Stimulated activated CD8-positive, alpha-beta memory T cell treated with anti-CD3 and anti-CD28 coated beads, Interleukin-7, amount 100 ng/mL, for 4 hours (primary cell): ENCODE results near the gene ASTN2.

ENCODE experiments used
- DNase-seq, 2 donors: peaks; one replicate each; pipeline ENCODE4 v3.0.0-alpha.2; 2020; ENCODE audit warnings: low read depth in 2 of 2

The ASTN2 gene

DNA sequence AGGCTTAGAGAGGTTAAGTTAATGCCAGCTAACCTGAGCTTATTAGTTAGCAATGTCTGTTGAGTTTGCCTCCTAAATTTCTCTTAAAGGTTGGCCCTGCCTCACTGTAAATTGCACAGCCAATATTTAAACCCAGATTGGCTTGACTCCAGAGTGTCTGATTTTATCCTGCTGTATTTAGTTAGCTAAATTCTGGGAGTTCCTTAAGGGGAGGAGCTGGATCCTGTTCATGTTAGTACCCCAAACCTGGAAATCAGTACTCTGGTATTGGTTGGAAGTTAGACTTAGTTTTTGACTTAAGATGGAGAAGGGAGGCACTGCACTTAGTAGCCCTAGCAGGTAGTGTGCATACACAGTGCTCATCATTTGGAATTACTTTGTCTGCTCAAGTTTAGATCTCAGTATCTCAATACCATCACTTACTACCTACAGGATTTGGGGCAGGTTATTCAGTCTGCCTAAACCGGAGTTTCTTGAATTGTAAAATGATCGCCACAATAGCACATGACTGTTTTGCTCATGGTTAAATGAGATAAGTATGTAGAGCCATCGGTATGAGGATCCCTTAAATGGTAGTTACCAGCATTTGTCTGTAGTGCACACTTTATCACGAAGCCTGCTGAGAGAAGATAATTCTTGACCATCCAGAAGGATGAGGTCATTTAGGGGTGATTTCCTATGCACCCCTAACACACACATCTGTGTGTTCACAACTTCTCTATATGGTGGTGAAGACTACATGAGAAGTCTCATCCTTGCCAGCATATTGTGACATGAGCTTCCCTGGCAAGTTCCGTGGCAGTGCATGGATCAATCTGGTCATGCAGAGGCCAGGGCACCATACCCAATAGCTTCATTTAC lies 992.5 kb downstream of the ASTN2 start:
- DNase-seq = no peak

DNA sequence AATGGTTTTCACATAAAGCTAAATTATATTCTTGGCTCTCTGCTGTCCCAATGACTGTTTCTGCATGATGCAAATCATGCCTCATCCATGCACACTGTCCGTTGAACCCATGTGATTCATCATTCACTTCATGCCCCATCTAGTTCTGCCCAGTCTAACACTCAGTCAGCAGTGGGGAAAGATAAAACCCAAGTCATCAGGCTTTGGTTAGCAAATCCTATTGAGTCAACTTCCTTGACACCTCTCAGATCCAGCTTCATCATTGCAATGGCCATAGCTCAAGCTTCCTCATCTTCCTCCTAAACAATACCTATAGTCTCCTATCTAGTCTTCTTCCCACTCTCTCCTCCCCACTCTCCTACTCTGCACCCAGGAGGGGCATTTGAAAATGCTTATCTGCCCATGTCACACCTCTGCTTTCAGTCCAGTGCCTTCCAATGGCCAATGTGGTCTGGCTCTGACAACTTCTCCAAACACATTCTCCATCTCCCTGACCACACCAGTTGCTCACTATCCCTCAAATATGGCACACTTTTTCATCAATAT lies 993.8 kb downstream of the ASTN2 start:
- DNase-seq = no peak

DNA sequence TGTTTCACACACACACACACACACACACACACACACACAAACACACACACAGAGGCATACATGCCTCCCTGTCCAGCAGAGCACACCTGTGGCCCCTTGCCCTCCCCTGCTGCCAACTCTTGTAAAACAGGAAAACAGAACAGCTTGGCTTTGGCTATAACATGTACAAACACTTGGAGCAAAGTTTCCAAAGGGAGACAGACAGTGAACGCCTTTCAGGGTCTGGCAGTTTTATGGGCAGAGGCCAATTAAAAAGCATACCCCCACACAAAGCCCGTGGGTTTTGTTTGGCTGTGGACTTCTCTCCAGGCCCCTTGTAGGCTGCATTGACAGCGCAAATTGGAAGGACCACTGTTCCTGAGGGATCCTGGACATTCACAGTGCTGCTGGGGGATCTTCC lies 995.7 kb downstream of the ASTN2 start:
- DNase-seq = no peak

DNA sequence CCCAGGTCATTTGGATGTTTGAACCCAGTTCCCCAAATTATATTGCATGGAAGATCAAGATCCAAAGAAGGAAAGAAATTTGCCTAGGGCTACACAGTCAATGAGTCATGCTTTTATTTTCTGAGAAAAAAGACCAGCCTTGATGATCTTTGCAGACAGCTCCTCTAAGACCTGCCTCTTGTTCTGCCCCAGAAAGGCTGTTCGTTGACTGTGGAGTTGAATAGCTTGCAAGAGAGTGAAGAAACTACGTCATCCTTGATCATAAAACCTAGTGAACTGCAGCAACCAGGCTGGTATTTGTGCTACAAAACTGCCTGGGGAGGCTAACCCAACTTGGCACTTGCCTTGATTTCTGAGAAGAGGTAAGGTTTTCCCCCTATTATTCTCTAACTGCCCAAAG lies 997.4 kb downstream of the ASTN2 start:
- no peak for DNase-seq

DNA sequence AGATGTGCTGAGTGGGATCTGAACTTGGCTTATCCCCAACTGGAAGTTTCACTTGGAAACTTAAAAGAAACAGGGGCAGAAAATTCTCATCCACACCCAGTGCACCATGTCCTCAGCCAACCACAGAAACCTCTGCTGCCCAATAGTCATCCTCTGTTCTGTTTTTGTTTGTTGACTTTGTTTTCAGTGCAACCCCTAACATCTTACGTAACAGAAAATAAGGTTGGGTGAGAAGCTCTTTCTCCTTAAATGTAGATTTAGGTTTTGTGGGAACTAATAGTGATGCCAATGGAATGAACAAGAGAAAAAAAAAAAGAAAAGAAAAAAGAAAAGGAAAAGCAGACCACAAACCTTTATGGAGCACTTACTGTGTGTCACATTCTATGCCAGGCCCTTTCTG lies 998.4 kb downstream of the ASTN2 start:
- no peak for DNase-seq

DNA sequence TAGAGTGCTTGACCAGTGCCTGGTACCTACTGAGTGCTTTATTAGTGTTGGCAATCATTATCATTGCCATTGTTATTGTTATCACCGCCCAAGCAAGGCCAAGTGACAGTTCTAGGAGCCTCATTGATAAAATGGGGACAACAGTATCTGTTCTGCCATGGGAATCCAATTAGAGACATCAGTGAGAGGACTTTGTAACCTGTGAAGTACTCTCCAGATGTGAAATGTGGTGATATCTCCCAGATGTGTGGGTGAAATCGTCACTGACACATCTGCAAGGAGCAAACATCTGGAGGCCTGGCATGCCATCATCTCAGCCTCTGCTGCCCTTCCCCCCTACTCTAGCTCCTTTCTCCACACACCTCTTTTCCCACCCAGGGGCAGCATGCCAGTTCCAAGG lies 1000.5 kb downstream of the ASTN2 start:
- DNase-seq = no peak

DNA sequence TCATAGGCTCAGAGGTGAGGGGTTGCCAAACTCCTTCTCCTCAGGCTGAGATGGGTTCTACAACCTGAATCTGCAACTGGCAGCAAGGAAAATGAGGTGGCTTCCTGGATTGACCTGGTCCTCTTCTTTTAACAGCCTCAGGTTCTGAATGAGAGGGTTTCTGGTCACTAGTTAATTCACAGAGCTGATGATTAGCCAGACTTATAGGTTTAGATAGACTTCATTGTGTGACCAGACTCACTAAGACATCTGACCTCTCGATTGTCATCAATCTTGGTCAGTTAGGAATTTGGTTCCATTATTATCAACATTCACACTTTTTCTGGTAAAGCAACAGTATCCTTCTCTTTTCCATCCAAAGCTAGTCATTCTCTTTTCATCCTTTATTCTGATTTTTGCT lies 1003.4 kb downstream of the ASTN2 start:
- no peak for DNase-seq

DNA sequence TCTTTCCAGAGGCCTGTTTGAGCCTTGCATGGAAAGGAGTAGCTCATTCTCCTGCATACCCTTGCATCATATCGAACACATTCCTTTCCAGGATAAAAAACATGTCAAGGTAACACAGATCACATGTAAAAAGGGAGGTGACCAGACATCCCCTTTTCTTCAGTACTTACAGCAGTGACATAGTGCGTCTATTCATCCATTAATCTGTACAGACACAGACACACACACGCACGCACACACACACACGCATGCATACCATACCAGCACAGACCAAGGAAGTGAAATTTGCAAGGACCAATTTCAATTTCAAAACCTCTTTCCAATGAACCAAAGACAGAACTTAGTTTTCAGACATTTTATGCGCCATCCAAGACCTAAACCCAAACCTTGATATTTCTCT lies 1005.2 kb downstream of the ASTN2 start:
- no peak for DNase-seq

DNA sequence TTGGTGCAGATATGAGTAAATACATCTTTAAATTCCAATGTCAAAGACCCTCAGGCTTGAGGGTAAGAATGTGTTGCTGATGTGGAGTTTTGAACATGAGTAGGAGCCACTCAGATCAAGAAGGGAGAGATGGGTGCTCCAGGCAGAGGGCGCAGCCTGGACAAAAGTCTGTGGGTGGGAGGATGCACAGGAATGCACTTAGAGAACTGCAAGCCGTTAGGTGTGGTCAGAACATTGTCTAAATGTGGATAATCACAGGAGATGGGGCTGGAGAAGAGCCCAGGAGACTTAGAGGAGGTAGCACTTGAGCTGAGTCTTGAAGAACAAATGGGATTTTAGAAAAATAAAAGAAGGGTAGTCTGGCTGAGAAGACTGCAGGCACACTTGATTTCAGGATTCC lies 1005.7 kb downstream of the ASTN2 start:
- no peak for DNase-seq

DNA sequence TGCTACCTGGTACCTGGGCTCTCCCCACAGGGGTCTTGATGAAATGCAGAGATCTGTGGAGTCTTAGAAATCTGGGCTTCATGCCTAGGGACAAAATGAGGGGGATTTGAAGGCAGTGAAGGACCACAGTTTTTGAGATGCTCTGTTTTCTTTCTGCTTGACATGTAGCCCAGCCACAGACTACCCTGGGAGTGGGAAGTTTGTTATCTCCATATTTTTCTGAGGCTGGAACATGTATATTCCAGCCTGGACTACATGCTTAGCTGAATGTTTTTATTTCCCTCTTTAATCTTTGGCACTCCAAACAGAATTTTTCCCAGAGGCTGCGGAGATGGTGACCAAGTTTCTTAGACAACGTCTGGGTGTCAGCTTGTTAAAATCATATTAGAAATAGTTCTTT lies 1008.4 kb downstream of the ASTN2 start:
- no peak for DNase-seq

DNA sequence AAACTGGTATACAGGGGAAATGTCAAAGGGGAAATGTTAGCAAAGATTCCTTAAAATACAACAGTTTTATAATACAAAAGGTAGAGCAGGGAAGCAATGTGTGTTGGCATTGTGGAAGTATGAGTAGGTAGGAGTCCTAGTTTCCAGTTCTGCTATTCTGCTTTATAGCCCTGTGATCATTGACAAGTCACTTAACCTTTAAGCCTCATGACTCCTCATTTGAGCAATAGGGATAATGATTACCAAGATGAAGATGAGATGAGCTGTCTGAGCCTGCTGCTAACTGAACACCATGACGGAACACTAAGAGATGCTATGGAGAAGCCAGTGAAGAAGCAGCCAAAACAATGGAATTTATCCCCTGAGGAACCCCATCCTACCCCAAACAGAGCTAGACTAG lies 1009.5 kb downstream of the ASTN2 start:
- DNase-seq = no peak

DNA sequence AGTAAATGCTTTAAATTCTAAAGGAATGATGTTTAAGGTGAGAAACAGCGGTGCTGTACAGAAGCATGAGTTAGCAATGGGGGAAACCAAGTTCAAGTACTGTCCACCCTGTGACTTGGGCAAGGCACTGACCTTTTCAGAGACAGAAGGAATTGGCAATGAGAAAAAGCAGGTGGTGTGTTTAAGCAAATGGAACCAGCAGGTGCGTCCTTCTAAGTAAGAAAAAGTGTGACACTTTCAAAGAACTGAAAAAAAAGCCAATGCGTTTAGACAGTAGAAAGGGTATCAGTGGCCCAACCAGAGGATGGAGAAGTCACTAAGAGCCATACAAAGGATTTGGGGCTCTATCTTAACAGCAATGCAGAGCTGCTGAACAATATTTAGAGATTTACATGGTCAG lies 1010.6 kb downstream of the ASTN2 start:
- no peak for DNase-seq

DNA sequence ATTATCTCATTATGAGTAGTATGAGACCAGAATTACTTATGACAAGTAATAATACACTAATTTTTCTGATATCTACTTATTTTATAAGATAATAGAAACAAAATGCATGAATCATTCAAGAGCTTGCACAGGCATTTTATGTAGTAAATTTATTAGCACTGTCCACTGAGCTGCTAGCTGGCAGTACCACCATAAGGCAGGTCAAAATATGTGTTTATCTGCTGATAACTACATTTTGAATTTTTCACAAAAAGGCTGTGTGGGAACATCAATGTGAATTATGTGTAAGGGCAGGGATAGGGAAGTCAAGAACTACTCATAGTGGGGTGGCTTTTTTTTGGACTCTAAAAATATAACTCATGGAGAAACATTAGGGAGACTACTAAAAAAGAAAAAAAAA lies 1011.7 kb downstream of the ASTN2 start:
- no peak for DNase-seq

DNA sequence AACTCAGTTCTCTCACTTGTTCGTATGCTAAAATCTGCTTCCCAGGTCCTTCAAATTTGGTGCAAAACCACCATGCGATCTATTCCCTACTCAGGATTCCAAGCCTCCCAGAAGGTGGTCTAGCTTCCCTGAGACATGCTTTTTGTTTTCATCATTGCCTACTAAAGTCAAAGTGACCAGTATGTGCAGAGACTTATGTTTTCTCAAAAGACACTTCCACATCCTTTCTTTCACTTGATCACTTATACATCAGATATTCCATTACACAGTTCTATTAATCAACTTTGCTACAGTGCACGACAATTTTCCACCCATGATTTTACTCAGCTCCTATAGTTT lies 1019.2 kb downstream of the ASTN2 start:
- DNase-seq = no peak

DNA sequence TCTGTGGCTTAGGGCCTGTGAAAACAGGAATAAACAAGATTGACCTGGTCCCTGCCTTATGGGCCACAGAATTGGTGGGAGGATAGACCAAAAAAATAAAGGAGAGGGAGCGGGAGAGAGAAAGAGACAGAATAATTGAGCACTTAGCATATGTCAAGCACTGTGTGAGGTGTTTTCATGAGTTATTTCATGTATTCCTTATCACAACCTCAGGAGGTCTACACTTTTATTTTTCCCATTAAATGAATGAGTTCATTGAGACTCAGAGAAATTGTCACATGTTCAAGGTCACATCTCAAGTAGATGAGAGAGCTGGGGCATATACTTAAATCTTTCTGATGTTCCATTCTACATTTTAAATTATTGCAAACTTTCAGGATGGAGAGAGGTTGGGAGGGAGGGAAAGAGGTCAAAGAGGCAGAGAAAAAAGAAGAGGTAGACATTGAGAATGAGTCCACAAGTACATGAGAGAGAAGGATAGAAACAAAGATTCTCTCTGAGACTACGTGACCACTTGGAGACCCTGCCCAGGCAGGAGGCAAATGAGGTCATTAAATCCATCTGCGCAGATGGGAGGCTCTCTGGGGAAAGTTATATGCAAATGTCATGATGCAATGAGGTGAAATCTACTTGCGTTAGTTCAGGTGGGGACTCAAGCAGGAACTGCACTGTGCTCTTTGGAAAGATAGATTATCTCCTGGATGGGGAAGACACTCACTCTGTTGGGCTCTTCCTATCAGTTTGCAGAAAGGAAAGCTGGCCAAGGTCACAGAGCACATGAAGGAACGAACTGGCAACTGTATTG lies 1019.8 kb downstream of the ASTN2 start:
- no peak for DNase-seq

DNA sequence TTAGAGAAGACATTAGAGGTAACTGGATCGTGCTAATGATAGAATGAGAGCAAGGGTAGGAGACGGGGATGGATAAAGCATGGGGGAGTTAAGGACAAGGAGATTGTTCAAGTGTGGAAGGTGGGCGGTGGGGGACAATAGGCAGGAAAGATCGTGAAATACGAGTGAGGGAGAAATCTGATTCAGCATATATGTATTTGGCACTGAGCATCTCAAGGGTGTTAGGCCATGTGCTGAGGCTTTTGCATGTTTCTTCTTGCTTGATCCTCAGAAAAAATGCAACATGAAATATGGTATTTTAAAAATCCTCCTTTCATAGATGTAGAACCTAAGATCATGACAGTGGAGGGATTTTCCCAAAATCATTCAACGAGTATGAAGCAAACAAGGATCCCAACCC lies 1020.8 kb downstream of the ASTN2 start:
- DNase-seq = no peak

DNA sequence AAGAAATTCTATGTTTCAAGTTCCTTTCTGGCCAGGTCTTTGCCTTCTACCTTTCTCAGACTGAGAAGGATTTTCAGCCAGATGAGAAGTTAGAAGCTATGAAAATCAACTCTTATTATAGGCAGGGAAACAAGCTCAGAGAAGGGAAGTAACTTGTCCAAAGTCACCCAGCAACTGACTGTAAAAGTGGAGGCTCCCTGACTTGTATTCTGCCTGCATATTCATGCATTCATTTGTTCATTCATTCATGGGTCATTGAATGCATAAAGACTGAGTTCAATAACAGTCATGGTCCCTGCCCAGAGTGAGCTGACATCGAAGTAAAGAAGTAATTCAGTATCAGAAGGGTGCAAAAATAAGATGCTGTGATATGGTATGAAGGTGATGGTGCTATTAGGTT lies 1021.7 kb downstream of the ASTN2 start:
- DNase-seq = no peak

DNA sequence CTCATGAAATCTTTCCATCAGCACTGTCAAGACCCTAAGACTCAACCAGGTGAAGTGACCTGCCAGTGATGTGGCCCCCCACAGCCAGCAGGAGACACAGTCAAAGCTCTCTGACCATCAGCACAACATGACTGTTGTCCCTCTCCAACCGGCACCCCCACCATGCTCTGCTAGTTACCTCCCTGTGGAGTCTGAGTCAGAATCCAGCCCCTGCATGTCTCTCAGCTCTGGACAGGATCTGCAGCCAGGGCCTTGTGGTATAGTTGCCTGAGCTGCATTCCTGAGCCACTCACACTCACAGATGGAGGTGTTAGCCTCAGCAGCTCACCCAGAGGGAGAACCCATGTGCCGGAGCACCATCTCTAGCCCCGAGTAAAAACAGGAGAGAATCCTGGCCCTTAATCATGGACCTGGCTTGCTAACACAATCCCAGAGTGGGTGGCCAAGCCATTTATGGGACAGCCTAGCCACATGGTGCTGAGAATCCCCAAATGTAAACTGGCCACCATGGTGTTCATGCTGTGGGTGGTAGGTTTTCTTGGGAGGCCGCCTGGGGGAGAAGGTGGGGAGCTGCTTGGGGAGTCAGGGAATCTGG lies 1023.5 kb downstream of the ASTN2 start:
- DNase-seq = no peak

DNA sequence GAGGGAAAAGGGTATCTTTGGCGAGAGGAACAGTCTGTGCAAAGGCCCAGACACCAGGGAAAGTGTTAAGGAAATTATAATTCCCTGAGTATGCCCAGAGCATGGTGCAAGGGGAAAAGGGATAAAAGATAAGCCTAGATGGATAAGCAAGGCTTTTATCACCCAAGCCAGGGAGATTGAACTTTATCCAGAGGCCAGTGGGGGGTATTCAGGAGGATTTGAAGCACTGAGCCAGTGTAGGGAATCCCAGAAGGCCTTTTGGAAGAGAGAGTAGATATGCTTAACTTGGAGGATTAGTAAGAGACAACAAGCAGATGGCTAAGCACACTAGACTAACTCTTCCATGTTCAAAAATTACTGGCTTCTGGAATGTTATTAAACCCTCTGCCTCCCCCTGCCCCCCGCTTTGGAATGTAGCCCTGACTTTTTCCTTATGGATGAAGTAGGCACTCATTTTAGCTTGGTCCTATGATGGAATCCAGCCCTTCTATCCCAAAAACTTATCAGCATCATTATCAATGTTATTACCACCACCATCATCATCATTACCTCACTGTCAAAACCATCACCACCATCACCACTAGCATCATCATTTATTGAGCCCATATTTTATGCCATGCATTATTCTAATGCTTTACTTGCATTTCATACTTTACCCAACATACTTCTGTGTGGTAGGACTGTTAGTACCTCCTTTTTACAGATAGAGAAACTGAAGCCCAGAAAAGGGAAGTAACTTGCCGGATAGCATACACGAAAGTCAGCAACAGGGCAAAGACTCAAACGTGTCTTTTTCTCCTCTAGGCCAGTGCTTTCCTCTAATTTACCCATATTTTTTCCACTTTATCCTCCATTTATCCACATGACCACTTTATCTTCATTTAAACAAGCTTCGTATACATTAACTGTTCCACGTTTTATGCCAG lies 1024.3 kb downstream of the ASTN2 start:
- no peak for DNase-seq

DNA sequence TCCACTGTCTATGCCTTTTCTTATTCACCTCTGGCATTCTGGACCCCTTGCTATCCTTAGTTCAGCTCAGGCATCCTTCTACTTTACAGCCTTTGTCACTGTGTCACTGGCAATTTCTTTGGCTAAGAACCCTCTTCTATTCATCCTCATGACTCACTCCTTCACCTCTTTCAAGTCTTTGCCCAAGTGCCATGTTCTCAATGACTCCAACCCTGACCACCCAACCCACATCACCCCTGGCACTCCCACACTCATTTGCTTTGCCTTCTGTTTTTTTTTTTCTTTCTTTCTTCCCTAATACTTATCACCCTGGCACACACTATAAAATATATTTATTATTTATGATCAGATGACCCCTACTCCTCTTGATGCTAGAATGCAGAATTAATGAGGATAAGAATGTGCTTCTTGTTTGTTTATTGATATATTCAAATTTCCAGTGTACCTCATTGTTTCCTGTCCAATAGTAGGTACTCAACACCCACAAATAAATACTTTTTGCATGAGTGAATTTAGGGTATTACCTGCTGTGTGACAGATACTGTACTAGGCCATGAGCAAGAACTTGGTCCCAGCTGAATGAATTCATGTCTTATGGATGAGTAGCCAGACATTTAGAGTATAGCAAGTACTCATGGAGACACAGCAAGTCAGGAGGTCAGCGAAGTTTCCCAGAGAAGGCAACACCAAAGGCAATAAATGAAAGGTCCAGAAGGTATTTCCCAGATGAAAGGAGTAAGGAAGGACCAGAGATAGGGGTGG lies 1025.1 kb downstream of the ASTN2 start:
- no peak for DNase-seq
